OCI-LY1 (cell line): ENCODE data around the gene FBRSL1.

ENCODE experiments used
- H2AFZ ChIP-seq: fragments of 200-600 bp; sonication (generic), shearing (Covaris generic); 2 replicates; pipeline ENCODE4 v1.6.0; 2014; ENCODE audit warnings: antibody characterized with exemption, mild to moderate bottlenecking, low read length
- H3F3A ChIP-seq: fragments of 200-600 bp; sonication (generic), shearing (Covaris generic); 2 replicates; pipeline ENCODE4 v1.6.0; 2014; ENCODE audit warnings: mild to moderate bottlenecking, antibody characterized with exemption, low read length, moderate library complexity; ENCODE audit not compliant: insufficient read depth
- H3K27ac ChIP-seq: fragments of 200-600 bp; sonication (generic); 2 replicates; pipeline ENCODE4 v1.5.1; 2014; ENCODE audit warnings: low read length, mixed run types, mild to moderate bottlenecking, low read depth; ENCODE audit not compliant: poor library complexity, severe bottlenecking
- H3K27me3 ChIP-seq: fragments of 200-600 bp; sonication (generic); 2 replicates; pipeline ENCODE4 v1.6.0; 2014; ENCODE audit warnings: antibody characterized with exemption, mild to moderate bottlenecking, low read length, moderate library complexity; ENCODE audit not compliant: insufficient read depth
- H3K36me3 ChIP-seq: fragments of 200-600 bp; sonication (generic); 2 replicates; pipeline ENCODE4 v1.6.1; 2014; ENCODE audit warnings: mild to moderate bottlenecking, antibody characterized with exemption, low read length, moderate library complexity, mixed read lengths; ENCODE audit not compliant: insufficient read depth
- H3K4me1 ChIP-seq: fragments of 200-600 bp; sonication (generic); 2 replicates; pipeline ENCODE4 v1.5.1; 2014; ENCODE audit warnings: mild to moderate bottlenecking, low read length, moderate library complexity; ENCODE audit not compliant: insufficient read depth, severe bottlenecking
- H3K4me2 ChIP-seq: fragments of 200-600 bp; sonication (generic), shearing (Covaris generic); 2 replicates; pipeline ENCODE4 v1.6.1; 2014; ENCODE audit warnings: low read length
- H3K4me3 ChIP-seq: fragments of 200-600 bp; sonication (generic); 2 replicates; pipeline ENCODE4 v1.5.1; 2014; ENCODE audit warnings: low read length, low read depth, mild to moderate bottlenecking, mixed read lengths; ENCODE audit not compliant: poor library complexity, severe bottlenecking
- H3K79me2 ChIP-seq: fragments of 200-600 bp; shearing (Covaris generic); 2 replicates; pipeline ENCODE4 v1.6.1; 2016; ENCODE audit warnings: mixed run types, low read length, mixed read lengths; ENCODE audit not compliant: insufficient read depth
- H3K9ac ChIP-seq: fragments of 200-600 bp; sonication (generic), shearing (Covaris generic); 2 replicates; pipeline ENCODE4 v1.6.1; 2014; ENCODE audit warnings: mild to moderate bottlenecking, low read length, mixed read lengths
- H3K9me2 ChIP-seq: fragments of 200-600 bp; sonication (generic), shearing (Covaris generic); 2 replicates; pipeline ENCODE4 v1.6.1; 2014; ENCODE audit warnings: low read depth, mild to moderate bottlenecking, low read length, mixed read lengths
- H3K9me3 ChIP-seq: fragments of 200-600 bp; shearing (Covaris generic); 2 replicates; pipeline ENCODE4 v1.6.1; 2014; ENCODE audit warnings: low read length, mixed read lengths
- H4K20me1 ChIP-seq: fragments of 200-600 bp; sonication (generic), shearing (Covaris generic); 2 replicates; pipeline ENCODE4 v1.6.0; 2016; ENCODE audit warnings: mild to moderate bottlenecking, low read length; ENCODE audit not compliant: insufficient read depth
- EZH2 ChIP-seq: fragments of 200-600 bp; sonication (generic), shearing (Covaris generic); IDR thresholded peaks from 2 replicates; pipeline ENCODE4 v1.8.0; 2017; ENCODE audit warnings: borderline replicate concordance, mixed run types, mild to moderate bottlenecking, antibody characterized with exemption, low read length, moderate library complexity, mixed read lengths
- TF ChIP-seq, protein P1 (sequence below): fragments of 200-600 bp; sonication (generic), shearing (Covaris generic); IDR thresholded peaks from 2 replicates; pipeline ENCODE4 v1.5.1; 2017; ENCODE audit warnings: mild to moderate bottlenecking, antibody characterized with exemption, low read length, moderate library complexity, mixed read lengths

FBRSL1 gene

GRCh38 chr12:132520421-132521199, 30.7 kb downstream of the FBRSL1 start:
- H4K20me1 ChIP-seq, result no peaks in the 10 kb centered on the region
- no peak overlapping the region for H3K9ac ChIP-seq
- H3K27ac ChIP-seq, result no peak overlapping the region
- no peaks in the 10 kb centered on the region for H3K4me1 ChIP-seq
- TF ChIP-seq, protein P1, sequence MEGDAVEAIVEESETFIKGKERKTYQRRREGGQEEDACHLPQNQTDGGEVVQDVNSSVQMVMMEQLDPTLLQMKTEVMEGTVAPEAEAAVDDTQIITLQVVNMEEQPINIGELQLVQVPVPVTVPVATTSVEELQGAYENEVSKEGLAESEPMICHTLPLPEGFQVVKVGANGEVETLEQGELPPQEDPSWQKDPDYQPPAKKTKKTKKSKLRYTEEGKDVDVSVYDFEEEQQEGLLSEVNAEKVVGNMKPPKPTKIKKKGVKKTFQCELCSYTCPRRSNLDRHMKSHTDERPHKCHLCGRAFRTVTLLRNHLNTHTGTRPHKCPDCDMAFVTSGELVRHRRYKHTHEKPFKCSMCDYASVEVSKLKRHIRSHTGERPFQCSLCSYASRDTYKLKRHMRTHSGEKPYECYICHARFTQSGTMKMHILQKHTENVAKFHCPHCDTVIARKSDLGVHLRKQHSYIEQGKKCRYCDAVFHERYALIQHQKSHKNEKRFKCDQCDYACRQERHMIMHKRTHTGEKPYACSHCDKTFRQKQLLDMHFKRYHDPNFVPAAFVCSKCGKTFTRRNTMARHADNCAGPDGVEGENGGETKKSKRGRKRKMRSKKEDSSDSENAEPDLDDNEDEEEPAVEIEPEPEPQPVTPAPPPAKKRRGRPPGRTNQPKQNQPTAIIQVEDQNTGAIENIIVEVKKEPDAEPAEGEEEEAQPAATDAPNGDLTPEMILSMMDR, result no peak
- peaks cover 6% of the 10 kb centered on the region; the same call in 1 of the 2 replicates for H3K9me3 ChIP-seq
- H3K4me2 ChIP-seq, result no peak overlapping the region
- no peak overlapping the region for H2AFZ ChIP-seq
- H3K4me3 ChIP-seq, result no peak overlapping the region
- H3K36me3 ChIP-seq, result no peaks in the 10 kb centered on the region; the same call in 1 of the 2 replicates
- no peaks in the 10 kb centered on the region for H3K79me2 ChIP-seq
- H3K27me3 ChIP-seq, result no peaks in the 10 kb centered on the region
- no peaks in the 10 kb centered on the region for H3K9me2 ChIP-seq
- H3F3A ChIP-seq, result no peaks in the 10 kb centered on the region

- no peaks in the 10 kb centered on the region for H3K79me2 ChIP-seq
- H2AFZ ChIP-seq, result no peak overlapping the region
- H3K27ac ChIP-seq, result no peak overlapping the region
- H3K27me3 ChIP-seq, result no peaks in the 10 kb centered on the region
- H3K4me3 ChIP-seq, result no peak overlapping the region
- H3F3A ChIP-seq, result no peaks in the 10 kb centered on the region
- TF ChIP-seq, protein P1, result no peak
- no peak for TF ChIP-seq EZH2
- no peak overlapping the region for H3K4me2 ChIP-seq
- H3K9ac ChIP-seq, result no peak overlapping the region
- no peaks in the 10 kb centered on the region for H4K20me1 ChIP-seq
- no peaks in the 10 kb centered on the region; the same call in 1 of the 2 replicates for H3K36me3 ChIP-seq
- peaks cover 6% of the 10 kb centered on the region; the same call in 1 of the 2 replicates for H3K9me3 ChIP-seq
- H3K9me2 ChIP-seq, result no peaks in the 10 kb centered on the region
- no peaks in the 10 kb centered on the region for H3K4me1 ChIP-seq
Observed at GRCh38 chr12:132521200-132521580, 31.2 kb downstream of the FBRSL1 start.

GRCh38 chr12:132521712-132522292, 31.9 kb downstream of the FBRSL1 start:
- no peak overlapping the region for H3K27ac ChIP-seq
- H3K9me3 ChIP-seq, result peaks cover 6% of the 10 kb centered on the region; the same call in 1 of the 2 replicates
- no peaks in the 10 kb centered on the region; the same call in 1 of the 2 replicates for H3K36me3 ChIP-seq
- no peak for TF ChIP-seq EZH2
- TF ChIP-seq, protein P1, result no peak
- H3K4me1 ChIP-seq, result no peaks in the 10 kb centered on the region
- H3K4me2 ChIP-seq, result no peak overlapping the region
- H3K79me2 ChIP-seq, result no peaks in the 10 kb centered on the region
- no peaks in the 10 kb centered on the region for H4K20me1 ChIP-seq
- no peaks in the 10 kb centered on the region for H3F3A ChIP-seq
- H3K27me3 ChIP-seq, result no peaks in the 10 kb centered on the region
- H3K9me2 ChIP-seq, result no peaks in the 10 kb centered on the region
- H2AFZ ChIP-seq, result no peak overlapping the region
- no peak overlapping the region for H3K9ac ChIP-seq
- H3K4me3 ChIP-seq, result no peak overlapping the region
